C4-2B (cell line): Measurements from ENCODE around the gene CCDC92B.

Experiments
- ZFX ChIP-seq: fragments of 450-650 bp; IDR thresholded peaks from 2 replicates; pipeline ENCODE4 v1.6.1; 2017
- TF ChIP-seq, protein P1 (sequence below): fragments of 450-650 bp; conservative IDR thresholded peaks from 2 replicates; pipeline ENCODE4 v1.5.1; 2017; ENCODE audit warnings: mild to moderate bottlenecking

DNA sequence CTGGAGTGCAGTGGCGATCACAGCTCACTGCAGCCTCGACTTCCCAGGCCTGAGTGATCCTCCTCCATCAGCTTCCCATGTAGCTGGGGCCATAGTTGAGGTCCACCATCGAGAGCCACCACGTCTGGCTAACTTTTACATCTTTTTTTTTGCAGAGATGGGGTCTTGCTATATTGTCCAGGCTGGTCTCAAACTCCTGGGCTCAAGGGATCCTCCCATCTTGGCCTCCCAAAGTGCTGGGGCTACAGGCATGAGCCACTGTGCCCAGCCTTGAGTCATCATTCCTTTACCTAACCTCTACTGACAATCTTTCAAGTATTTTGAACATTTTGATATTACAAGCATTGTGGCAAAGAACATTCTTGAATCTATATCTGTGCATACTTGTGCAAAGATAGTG, 9.4 kb upstream of the CCDC92B start:
- TF ChIP-seq, protein P1, sequence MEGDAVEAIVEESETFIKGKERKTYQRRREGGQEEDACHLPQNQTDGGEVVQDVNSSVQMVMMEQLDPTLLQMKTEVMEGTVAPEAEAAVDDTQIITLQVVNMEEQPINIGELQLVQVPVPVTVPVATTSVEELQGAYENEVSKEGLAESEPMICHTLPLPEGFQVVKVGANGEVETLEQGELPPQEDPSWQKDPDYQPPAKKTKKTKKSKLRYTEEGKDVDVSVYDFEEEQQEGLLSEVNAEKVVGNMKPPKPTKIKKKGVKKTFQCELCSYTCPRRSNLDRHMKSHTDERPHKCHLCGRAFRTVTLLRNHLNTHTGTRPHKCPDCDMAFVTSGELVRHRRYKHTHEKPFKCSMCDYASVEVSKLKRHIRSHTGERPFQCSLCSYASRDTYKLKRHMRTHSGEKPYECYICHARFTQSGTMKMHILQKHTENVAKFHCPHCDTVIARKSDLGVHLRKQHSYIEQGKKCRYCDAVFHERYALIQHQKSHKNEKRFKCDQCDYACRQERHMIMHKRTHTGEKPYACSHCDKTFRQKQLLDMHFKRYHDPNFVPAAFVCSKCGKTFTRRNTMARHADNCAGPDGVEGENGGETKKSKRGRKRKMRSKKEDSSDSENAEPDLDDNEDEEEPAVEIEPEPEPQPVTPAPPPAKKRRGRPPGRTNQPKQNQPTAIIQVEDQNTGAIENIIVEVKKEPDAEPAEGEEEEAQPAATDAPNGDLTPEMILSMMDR = no peak
- TF ChIP-seq ZFX = no peak
